ENCODE results near the gene SMIM24.

DNA sequence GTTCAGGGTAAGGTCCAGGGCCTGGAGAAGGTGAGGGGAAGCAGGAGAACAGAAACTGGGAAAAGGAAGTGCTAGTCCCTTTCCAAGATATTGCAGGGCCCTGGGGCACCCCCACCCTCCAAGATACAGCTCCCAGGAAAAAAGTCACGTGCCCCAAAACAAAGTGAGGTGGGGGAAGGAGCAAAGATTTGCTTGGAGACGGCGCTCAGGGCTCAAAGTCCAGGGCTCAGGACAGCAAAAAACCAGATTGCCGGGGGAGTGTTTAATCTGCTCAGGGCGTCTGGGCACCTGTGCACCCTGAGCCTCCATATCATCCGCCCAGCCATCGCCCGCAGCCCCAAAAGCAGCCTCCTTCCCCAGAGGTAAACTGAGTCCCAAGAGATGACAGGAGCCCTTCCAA lies 6.3 kb downstream of the SMIM24 start:
- TF ChIP-seq, protein P1, sequence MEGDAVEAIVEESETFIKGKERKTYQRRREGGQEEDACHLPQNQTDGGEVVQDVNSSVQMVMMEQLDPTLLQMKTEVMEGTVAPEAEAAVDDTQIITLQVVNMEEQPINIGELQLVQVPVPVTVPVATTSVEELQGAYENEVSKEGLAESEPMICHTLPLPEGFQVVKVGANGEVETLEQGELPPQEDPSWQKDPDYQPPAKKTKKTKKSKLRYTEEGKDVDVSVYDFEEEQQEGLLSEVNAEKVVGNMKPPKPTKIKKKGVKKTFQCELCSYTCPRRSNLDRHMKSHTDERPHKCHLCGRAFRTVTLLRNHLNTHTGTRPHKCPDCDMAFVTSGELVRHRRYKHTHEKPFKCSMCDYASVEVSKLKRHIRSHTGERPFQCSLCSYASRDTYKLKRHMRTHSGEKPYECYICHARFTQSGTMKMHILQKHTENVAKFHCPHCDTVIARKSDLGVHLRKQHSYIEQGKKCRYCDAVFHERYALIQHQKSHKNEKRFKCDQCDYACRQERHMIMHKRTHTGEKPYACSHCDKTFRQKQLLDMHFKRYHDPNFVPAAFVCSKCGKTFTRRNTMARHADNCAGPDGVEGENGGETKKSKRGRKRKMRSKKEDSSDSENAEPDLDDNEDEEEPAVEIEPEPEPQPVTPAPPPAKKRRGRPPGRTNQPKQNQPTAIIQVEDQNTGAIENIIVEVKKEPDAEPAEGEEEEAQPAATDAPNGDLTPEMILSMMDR (IDR thresholded peaks at IDR 0.05; ENCODE audit: borderline replicate concordance, extremely low read depth, low read length, poor library complexity, severe bottlenecking) = no peak
- no peak for TF ChIP-seq EZH2 (IDR thresholded peaks at IDR 0.05; ENCODE audit: borderline replicate concordance, low read depth, low read length, severe bottlenecking)
